ENCODE measurements around the gene PRDM11.

The PRDM11 gene

GRCh38 chr11:45152740-45153595 is 6.5 kb downstream of the PRDM11 start:
- no peak for TF ChIP-seq CTCF (IDR thresholded peaks at IDR 0.05; ENCODE audit: low read length, missing control alignments)
- H3K4me3 ChIP-seq (replicated peaks; ENCODE audit: low read depth, low read length) = no peak overlapping the region
- no peak for DNase-seq (ENCODE audit: low read depth)

- no peak overlapping the region for H3K4me3 ChIP-seq (replicated peaks; ENCODE audit: low read depth, low read length)
- no peak for TF ChIP-seq CTCF (IDR thresholded peaks at IDR 0.05; ENCODE audit: low read length, missing control alignments)
- no peak for DNase-seq (ENCODE audit: low read depth)
Measured at GRCh38 chr11:45154276-45154675, 7.8 kb downstream of the PRDM11 start.

DNA sequence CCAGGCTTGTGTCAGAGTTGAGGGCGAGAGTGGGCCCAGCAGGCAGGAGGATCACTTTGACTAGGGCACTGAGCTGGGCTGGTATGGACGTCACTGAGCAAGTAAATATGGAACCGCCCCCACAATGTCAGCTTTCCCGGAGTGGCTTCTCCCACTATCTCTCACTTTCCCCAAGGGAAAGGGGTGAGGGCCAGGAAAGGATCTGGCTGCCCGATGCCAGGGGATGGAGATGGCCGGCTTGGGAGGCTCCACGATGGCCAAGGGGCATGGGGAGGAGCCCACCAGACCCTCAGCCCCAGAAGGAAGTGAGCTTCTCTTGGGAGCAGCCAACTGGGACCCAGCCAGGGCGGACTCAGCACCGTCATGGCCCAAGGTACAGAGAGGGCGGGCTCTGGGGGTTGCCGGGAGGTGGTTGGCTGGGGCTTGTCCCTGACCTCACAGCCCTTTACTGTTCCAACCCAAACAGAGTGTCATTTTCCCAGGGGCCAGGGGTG is 8.7 kb downstream of the PRDM11 start:
- peak; percentile 22 for DNase-seq (ENCODE audit: low read depth)
- no peak overlapping the region for H3K4me3 ChIP-seq (replicated peaks; ENCODE audit: low read depth, low read length)
- no peak for TF ChIP-seq CTCF (IDR thresholded peaks at IDR 0.05; ENCODE audit: low read length, missing control alignments)

GRCh38 chr11:45155627-45156180 is 9.3 kb downstream of the PRDM11 start:
- DNase-seq (ENCODE audit: low read depth) = no peak
- no peak overlapping the region for H3K4me3 ChIP-seq (replicated peaks; ENCODE audit: low read depth, low read length)
- no peak for TF ChIP-seq CTCF (IDR thresholded peaks at IDR 0.05; ENCODE audit: low read length, missing control alignments)

- TF ChIP-seq CTCF (IDR thresholded peaks at IDR 0.05; ENCODE audit: low read length, missing control alignments) = no peak
- DNase-seq (ENCODE audit: low read depth) = no peak
- H3K4me3 ChIP-seq (replicated peaks; ENCODE audit: low read depth, low read length) = no peak overlapping the region
Measured at GRCh38 chr11:45156201-45156600, 9.8 kb downstream of the PRDM11 start.

DNA sequence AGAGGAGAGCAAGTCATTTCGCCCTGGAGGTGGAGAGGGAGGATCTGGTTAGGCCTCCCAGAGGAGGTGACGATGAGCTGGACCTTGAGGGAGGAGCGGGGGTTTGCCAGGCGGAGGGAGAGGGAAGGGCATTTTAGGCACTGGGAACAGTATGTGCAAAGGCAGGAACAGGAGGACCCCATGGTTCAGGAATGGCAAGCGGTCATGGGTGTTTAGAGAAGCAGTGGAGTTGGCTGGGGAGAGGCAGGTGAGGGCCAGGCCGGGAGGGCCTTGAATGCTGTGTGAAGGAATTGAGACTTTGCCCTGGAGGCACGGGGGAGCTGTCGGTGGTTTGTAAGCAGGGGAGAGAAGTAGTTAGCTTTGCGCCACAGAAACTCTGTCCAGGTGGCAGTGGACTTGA is 10.3 kb downstream of the PRDM11 start:
- no peak for DNase-seq (ENCODE audit: low read depth)
- H3K4me3 ChIP-seq (replicated peaks; ENCODE audit: low read depth, low read length) = no peak overlapping the region
- no peak for TF ChIP-seq CTCF (IDR thresholded peaks at IDR 0.05; ENCODE audit: low read length, missing control alignments)

All from fibroblast of pulmonary artery (primary cell).